Caco-2 (cell line): ENCODE data around the gene MACROH2A2. TPM values are rescaled to one million over a fixed set of nuclear protein-coding genes. Genes with fewer than 3 reads are reported as not detected.
A peak's percentile ranks its signal among the peaks of the same experiment; 100 is the strongest.

Experiments used
- BruUV-seq: library from RNA; stranded (reverse); fragments of 400-500 nt; replicated peaks from 2 replicates; lab custom pipeline; 2021; lab: Mats Ljungman, UMichigan
- CTCF ChIA-PET: fragments of 300-600 bp; sonication (Branson Sonifier 250); formaldehyde crosslinking; loops from one replicate; lab custom pipeline; 2022; ENCODE audit warnings: antibody characterized with exemption; lab: Charles Lee
- POLR2A ChIA-PET: fragments of 300-600 bp; sonication (Branson Sonifier 250); formaldehyde crosslinking; loops from one replicate; lab custom pipeline; 2022; ENCODE audit warnings: antibody characterized with exemption; lab: Charles Lee
- DNase-seq, 2 experiments: peaks; one replicate each; pipeline versions ENCODE4 v3.0.0 to v3.0.0-alpha.2; 2020 to 2022
- H3K27me3 ChIP-seq: replicated peaks from 2 replicates; pipeline ENCODE4 v1.6.0; 2011; ENCODE audit warnings: low read length; ENCODE audit not compliant: control insufficient read depth, insufficient read depth
- H3K36me3 ChIP-seq: 2 replicates; pipeline ENCODE4 v1.5.1; 2011; ENCODE audit warnings: low read length; ENCODE audit not compliant: control insufficient read depth, insufficient read depth
- H3K4me1 ChIP-seq: fragments of 250-450 bp; sonication (Bioruptor Pico); 2 replicates; pipeline ENCODE4 v1.5.1; 2020; ENCODE audit warnings: mild to moderate bottlenecking
- H3K4me3 ChIP-seq: 2 replicates; pipeline ENCODE4 v1.5.1; 2011; ENCODE audit warnings: low read depth, mild to moderate bottlenecking, control low read depth, low read length
- H3K9me3 ChIP-seq: fragments of 250-450 bp; sonication (Bioruptor Pico); 2 replicates; pipeline ENCODE4 v1.5.1; 2020; ENCODE audit warnings: mild to moderate bottlenecking, moderate library complexity
- H3K27ac Mint-ChIP-seq: one replicate; pipeline ENCODE4 v1.8.0; 2022; ENCODE audit warnings: mixed read lengths; ENCODE audit not compliant: unreplicated experiment
- H3K27me3 Mint-ChIP-seq: one replicate; pipeline ENCODE4 v1.8.0; 2022; ENCODE audit warnings: mixed read lengths; ENCODE audit not compliant: insufficient read depth, unreplicated experiment
- H3K36me3 Mint-ChIP-seq: one replicate; pipeline ENCODE4 v1.8.0; 2022; ENCODE audit warnings: mild to moderate bottlenecking, mixed read lengths; ENCODE audit not compliant: insufficient read depth, unreplicated experiment
- H3K4me1 Mint-ChIP-seq: one replicate; pipeline ENCODE4 v1.8.0; 2022; ENCODE audit warnings: low read depth, mixed read lengths; ENCODE audit not compliant: unreplicated experiment
- H3K4me3 Mint-ChIP-seq: one replicate; pipeline ENCODE4 v1.8.0; 2022; ENCODE audit warnings: mild to moderate bottlenecking, moderate library complexity, mixed read lengths; ENCODE audit not compliant: unreplicated experiment
- H3K9me3 Mint-ChIP-seq: one replicate; pipeline ENCODE4 v1.8.0; 2022; ENCODE audit warnings: mixed read lengths; ENCODE audit not compliant: unreplicated experiment
- intact Hi-C: fragments of 100-400 bp; cut with micrococcal nuclease; formaldehyde crosslinking; loops from one replicate; pipeline ENCODE4 v1.10.0; 2022; ENCODE audit not compliant: unreplicated experiment
- total RNA-seq: library from RNA; stranded (reverse); gene quantifications from 2 replicates; pipeline ENCODE4 v1.2.3, GENCODE V29; 2022
- TF ChIP-seq, protein P1 (sequence below), 2 experiments: fragments of 200-600 bp in 1 of 2; IDR thresholded peaks; 1 replicate in 1 of 2; 2 replicates in 1 of 2; pipeline versions ENCODE4 v1.5.1 to v1.8.0; 2011 to 2022; ENCODE audit warnings: antibody characterized with exemption in 1 of 2, control low read depth in 1 of 2, inconsistent platforms in 1 of 2, low read depth in 1 of 2, low read length in 1 of 2, mild to moderate bottlenecking in 1 of 2, moderate library complexity in 1 of 2; ENCODE audit not compliant: insufficient read depth in 1 of 2, severe bottlenecking in 1 of 2, unreplicated experiment in 1 of 2

MACROH2A2 gene
- total RNA-seq, 1 experiment from 2014 or later = 6.1 TPM

DNA sequence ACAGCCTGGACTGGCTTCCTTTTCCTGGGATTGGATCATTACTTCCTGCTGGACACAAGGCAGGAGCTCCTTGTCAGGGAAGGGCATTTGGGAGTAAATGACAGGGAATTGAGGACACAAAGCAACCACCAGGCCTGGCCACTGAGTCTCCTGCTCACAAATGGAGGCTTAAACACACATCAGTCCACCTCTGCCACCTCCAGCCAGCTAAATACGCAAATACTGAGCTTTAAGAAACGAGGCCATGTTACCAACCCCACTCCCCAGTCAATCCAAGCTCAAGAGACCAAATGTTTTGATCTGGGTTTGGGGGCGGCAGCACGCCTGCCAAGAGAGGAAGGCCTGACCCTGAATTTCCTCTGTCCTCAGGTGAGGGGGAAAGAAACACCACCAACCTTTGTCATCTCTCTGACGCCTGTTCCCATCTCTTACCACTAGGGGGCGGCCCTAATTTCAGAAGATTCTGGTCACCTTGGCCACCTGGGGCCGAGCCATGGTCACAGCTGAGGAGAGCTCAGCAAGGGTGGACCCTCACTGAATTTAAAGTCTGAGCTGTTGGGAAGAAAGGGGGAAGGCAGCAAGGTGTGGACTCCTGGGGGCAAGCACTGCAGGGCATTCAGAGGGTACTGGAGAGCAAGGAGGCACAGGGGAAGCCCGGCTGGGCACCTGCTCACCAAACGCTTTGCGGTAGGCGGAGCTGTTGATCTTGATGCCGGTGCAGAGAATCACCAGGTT, 63.5 kb downstream of the MACROH2A2 start:
- no peaks in the 10 kb centered on the region for H3K36me3 ChIP-seq
- no peak overlapping the region for H3K4me3 ChIP-seq
- no peaks in the 10 kb centered on the region for H3K9me3 ChIP-seq
- DNase-seq = peak; percentile 76 to 87
- H3K4me1 Mint-ChIP-seq = no peaks in the 10 kb centered on the region
- H3K4me3 Mint-ChIP-seq = no peak overlapping the region
- no peaks in the 10 kb centered on the region for H3K9me3 Mint-ChIP-seq
- H3K27me3 Mint-ChIP-seq = no peaks in the 10 kb centered on the region
- intact Hi-C loops = loop anchor here (1.0 to 2.0 kb wide), 4 partner anchors 16 to 32 kb away; partner anchors contain the start of genes AIFM2 and TYSND1
- CTCF ChIA-PET = interaction anchor here (0.6 to 4.2 kb wide), 20 partner anchors 9 to 271 kb away, joined by 3 to 105 read pairs (median 7); partner anchors contain the start of genes PPA1, SAR1A and TYSND1
- no TSS peak for BruUV-seq
- H3K27ac Mint-ChIP-seq = peak overlapping the region; percentile 7
- H3K36me3 Mint-ChIP-seq = peaks cover 26% of the 10 kb centered on the region
- TF ChIP-seq, protein P1, sequence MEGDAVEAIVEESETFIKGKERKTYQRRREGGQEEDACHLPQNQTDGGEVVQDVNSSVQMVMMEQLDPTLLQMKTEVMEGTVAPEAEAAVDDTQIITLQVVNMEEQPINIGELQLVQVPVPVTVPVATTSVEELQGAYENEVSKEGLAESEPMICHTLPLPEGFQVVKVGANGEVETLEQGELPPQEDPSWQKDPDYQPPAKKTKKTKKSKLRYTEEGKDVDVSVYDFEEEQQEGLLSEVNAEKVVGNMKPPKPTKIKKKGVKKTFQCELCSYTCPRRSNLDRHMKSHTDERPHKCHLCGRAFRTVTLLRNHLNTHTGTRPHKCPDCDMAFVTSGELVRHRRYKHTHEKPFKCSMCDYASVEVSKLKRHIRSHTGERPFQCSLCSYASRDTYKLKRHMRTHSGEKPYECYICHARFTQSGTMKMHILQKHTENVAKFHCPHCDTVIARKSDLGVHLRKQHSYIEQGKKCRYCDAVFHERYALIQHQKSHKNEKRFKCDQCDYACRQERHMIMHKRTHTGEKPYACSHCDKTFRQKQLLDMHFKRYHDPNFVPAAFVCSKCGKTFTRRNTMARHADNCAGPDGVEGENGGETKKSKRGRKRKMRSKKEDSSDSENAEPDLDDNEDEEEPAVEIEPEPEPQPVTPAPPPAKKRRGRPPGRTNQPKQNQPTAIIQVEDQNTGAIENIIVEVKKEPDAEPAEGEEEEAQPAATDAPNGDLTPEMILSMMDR (IDR thresholded peaks at IDR 0.05; ENCODE audit: insufficient read depth in 1 of 2, low read depth in 1 of 2, low read length in 1 of 2, severe bottlenecking in 1 of 2, unreplicated experiment in 1 of 2) = peak; percentile 97 to 99
- no peaks in the 10 kb centered on the region for H3K27me3 ChIP-seq
- no peaks in the 10 kb centered on the region for H3K4me1 ChIP-seq
- POLR2A ChIA-PET = interaction anchor here (1.8 kb wide), 1 partner anchor 30 kb away, joined by 16 read pairs; the partner anchor contains the start of gene TYSND1

DNA sequence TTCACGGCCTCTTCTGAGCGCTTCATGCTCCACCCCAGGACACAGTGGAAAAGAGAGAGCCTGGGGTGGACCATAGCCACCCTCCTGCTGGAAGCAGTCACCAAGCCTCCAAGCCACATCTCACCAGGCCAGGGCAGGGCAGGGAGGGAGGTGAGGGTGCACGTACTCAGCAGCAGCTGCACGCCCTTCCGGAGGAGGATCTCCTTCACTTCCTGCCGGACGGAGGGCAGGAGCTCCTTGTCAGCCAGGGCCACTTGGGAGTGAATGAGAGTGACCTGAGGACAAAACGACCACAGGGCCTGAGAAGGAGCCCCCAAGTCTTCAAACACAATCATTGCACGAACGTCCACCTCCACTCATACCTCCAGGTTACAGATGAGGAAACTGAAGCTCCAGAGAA, 65.0 kb downstream of the MACROH2A2 start:
- TF ChIP-seq, protein P1 (IDR thresholded peaks at IDR 0.05; ENCODE audit: insufficient read depth in 1 of 2, low read depth in 1 of 2, low read length in 1 of 2, severe bottlenecking in 1 of 2, unreplicated experiment in 1 of 2) = no peak
- Mint-ChIP-seq H3K9me3 (no peaks in the 10 kb centered on the region), H3K36me3 (peaks cover 15% of the 10 kb centered on the region), H3K27me3 (no peaks in the 10 kb centered on the region), H3K4me3 (no peak overlapping the region), H3K4me1 (no peaks in the 10 kb centered on the region), H3K27ac (no peak overlapping the region)
- no TSS peak for BruUV-seq
- H3K36me3 ChIP-seq = peaks cover 5% of the 10 kb centered on the region; the same call in 1 of the 2 replicates
- H3K27me3 ChIP-seq = no peaks in the 10 kb centered on the region
- POLR2A ChIA-PET = interaction anchor here (0.6 kb wide), 1 partner anchor 18 kb away, joined by 5 read pairs; no protein-coding TSS in a partner anchor
- H3K9me3 ChIP-seq = no peaks in the 10 kb centered on the region
- no peaks in the 10 kb centered on the region for H3K4me1 ChIP-seq
- no peak for DNase-seq
- intact Hi-C loops = loop anchor here (2.0 kb wide), 1 partner anchor 27 kb away; no protein-coding TSS in a partner anchor
- CTCF ChIA-PET = interaction anchor here (0.6 to 4.2 kb wide), 9 partner anchors 13 to 270 kb away, joined by 3 to 105 read pairs (median 7); partner anchors contain the start of gene TYSND1
- no peak overlapping the region for H3K4me3 ChIP-seq

DNA sequence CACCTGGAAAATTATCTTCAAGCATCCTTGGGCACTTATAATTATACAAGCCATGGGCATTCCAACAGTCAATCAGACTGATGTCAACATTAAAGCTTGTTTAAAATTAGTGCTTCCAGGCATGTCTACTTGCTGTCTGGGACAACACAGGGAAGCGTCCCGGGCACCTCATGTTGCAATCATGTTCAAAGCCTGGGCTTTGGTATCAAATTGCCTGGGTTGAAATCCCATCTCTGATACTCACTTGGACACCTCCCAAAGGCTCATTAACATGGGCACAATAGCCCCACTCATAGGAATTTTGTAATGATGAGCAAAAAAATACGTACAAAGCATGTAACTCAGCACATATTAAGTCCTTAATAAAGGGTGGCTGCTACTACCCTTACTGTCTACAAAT, 65.5 kb downstream of the MACROH2A2 start:
- TF ChIP-seq, protein P1 (IDR thresholded peaks at IDR 0.05; ENCODE audit: insufficient read depth in 1 of 2, low read depth in 1 of 2, low read length in 1 of 2, severe bottlenecking in 1 of 2, unreplicated experiment in 1 of 2) = no peak
- no peaks in the 10 kb centered on the region for H3K4me1 ChIP-seq
- no peaks in the 10 kb centered on the region for H3K27me3 ChIP-seq
- peaks cover 5% of the 10 kb centered on the region; the same call in 1 of the 2 replicates for H3K36me3 ChIP-seq
- no peak for DNase-seq
- H3K9me3 ChIP-seq = no peaks in the 10 kb centered on the region
- Mint-ChIP-seq H3K4me1 (no peaks in the 10 kb centered on the region), H3K36me3 (peaks cover 15% of the 10 kb centered on the region), H3K4me3 (no peak overlapping the region), H3K27ac (no peak overlapping the region), H3K9me3 (no peaks in the 10 kb centered on the region), H3K27me3 (no peaks in the 10 kb centered on the region)
- no TSS peak for BruUV-seq
- CTCF ChIA-PET = interaction anchor here (0.6 to 4.2 kb wide), 5 partner anchors 12 to 137 kb away, joined by 3 to 22 read pairs (median 3); partner anchors contain the start of gene TYSND1
- POLR2A ChIA-PET = no interaction called here
- intact Hi-C loops = no loop called here
- H3K4me3 ChIP-seq = no peak overlapping the region
